Activated CD8-positive, alpha-beta memory T cell treated with anti-CD3 and anti-CD28 coated beads, Interleukin-2, amount 50 U/mL, for 4 hours (primary cell): ENCODE measurements around the gene PCBP4.

Experiments
- DNase-seq: peaks from one replicate; pipeline ENCODE4 v3.0.0-alpha.2; 2020

Gene PCBP4

GRCh38 chr3:51954713-51955112, 12.5 kb downstream of the PCBP4 start:
- no peak for DNase-seq

DNA sequence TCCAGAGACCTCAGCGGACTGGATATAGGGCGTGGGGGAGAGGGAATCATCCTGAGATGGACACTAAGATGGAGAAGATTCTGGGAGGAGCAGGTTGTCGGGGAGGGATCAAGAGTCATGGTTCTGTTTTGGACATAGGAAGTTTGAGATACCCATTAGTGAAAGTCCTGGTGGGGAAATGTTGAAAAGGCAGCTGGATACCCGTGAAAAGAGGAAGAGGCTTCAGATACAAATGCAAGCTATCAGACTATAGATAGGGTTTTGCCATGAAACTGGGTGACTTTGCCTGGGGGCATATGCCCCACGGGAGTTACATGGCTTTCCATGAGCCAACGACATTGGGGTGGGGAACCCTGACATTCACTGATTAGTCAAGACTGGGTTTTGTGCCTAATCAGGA, 13.1 kb downstream of the PCBP4 start:
- no peak for DNase-seq

DNA sequence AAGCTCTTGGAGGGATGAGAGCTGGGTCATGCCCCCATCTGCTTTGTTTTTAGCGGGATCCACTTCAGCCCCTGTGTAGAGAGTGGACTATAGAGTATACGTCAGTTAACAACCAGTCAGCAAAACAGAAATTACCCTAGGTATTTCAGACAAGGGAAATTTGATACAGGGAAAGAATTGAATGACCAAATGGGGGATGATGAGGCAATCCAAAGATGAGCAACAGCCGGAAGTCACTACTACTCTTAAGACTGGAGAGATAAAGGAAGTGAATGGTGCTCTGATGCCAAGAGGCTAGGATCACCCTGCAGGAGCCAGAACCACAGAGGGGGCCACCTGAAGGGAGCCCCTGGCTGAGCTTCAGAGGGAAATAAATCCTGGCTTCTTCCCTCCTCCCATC, 13.8 kb downstream of the PCBP4 start:
- no peak for DNase-seq

DNA sequence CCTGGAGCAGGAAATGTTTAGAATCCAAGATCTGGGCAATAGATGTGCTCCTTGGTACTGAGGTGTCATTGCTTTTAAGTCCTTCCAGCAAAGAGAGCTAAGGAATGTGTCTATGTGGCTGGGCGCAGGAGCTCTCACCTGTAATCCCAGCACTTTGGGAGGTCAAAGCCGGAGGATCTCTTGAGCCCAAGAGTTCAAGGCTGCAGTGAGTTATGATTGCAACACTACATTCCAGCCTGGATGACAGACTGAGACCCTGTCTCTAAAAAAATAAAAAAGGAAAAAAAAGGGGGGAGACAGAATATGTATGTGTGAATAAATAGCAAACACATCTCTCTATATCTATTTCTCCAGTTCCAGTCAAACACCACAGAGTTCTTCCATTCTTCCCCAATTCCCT, 16.4 kb downstream of the PCBP4 start:
- no peak for DNase-seq

DNA sequence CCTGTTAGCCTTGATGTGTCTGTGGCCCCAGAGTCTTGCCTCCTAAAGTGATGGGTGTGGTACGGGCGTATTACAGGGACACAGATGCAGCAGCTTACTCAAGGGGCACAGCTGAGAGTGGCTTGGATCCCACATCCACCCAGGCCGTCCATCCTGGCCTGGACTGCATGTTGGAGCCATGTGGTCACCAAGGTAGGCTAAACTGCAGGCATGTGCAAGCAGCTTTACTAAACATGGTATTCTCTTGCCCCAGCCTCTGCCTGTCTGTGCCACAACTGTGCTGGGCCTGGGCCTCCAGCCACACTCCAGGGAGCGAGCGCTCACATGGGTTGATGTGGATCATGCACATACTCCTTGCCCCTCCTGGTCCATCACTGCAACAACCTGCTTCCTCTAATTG, 18.1 kb downstream of the PCBP4 start:
- peak; percentile 9 for DNase-seq

GRCh38 chr3:51948016-51948580, 19.2 kb downstream of the PCBP4 start:
- DNase-seq: peak; percentile 7

GRCh38 chr3:51947215-51947900, 19.9 kb downstream of the PCBP4 start:
- peak; percentile 7 for DNase-seq

DNA sequence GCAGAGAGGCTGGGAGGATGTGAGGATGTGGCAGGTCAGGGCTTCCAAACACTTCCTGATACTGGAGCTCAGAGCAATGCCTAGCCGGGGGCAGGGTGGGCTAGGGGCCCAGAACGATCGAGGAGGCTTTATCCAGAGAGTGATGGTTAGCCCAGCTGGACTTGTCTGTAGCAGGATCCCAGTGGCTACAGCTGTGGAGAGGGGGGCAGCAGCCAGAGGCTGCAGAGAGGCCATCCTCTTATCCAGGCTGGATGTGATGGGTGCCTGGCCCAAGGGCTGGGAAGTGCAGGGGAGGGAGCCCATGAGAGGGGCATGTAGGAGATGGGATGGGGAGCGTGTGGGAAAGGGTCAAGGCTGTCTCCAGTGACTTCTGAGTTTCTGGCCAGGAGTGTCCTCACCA, 20.5 kb downstream of the PCBP4 start:
- DNase-seq: no peak

GRCh38 chr3:51945926-51946705, 21.1 kb downstream of the PCBP4 start:
- no peak for DNase-seq

- DNase-seq: no peak
These were observed 22.0 kb downstream of the PCBP4 start for GRCh38 chr3:51945031-51945840.

GRCh38 chr3:51944451-51945021, 22.7 kb downstream of the PCBP4 start:
- DNase-seq: no peak

DNA sequence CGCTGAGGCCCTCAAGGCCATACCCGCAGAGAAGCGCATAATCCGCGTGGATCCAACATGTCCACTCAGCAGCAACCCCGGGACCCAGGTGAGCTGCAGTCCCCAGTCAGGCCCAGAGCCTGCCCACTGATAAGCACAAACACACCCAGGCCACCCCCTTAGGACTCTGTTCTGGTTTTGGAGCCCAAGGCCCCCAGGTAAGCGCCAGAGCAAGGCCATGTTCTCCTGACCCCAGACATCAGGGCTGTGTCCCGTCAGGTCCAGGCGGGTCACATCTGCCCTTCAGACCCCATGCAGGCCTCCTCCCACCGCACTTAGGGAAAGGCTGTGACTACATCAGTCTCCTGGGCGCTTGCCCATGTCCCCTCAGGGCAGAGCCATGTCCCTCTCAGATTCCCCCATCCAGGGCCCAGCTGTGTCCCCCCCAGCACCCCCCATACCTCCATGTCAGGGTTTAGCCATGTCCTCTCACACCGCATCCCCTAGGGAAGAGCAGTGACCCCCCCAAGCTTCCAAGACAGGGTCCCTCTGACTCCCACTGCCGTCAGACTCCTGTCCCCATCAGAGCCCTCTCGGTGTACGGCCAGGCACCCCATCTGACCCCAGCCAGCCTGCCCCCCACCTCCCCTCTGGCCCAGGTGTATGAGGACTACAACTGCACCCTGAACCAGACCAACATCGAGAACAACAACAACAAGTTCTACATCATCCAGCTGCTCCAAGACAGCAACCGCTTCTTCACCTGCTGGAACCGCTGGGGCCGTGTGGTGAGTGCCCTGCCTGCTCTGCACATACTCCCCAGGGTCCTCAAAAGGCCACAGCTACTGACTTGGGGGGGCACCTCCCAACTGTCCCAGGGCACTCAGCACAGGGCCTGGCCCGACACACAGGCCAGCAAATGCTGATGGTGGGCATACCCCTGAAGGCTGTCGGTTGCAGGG, 23.5 kb downstream of the PCBP4 start:
- DNase-seq: no peak

- DNase-seq: peak; percentile 61
These were observed 24.4 kb downstream of the PCBP4 start for GRCh38 chr3:51942603-51943450.

DNA sequence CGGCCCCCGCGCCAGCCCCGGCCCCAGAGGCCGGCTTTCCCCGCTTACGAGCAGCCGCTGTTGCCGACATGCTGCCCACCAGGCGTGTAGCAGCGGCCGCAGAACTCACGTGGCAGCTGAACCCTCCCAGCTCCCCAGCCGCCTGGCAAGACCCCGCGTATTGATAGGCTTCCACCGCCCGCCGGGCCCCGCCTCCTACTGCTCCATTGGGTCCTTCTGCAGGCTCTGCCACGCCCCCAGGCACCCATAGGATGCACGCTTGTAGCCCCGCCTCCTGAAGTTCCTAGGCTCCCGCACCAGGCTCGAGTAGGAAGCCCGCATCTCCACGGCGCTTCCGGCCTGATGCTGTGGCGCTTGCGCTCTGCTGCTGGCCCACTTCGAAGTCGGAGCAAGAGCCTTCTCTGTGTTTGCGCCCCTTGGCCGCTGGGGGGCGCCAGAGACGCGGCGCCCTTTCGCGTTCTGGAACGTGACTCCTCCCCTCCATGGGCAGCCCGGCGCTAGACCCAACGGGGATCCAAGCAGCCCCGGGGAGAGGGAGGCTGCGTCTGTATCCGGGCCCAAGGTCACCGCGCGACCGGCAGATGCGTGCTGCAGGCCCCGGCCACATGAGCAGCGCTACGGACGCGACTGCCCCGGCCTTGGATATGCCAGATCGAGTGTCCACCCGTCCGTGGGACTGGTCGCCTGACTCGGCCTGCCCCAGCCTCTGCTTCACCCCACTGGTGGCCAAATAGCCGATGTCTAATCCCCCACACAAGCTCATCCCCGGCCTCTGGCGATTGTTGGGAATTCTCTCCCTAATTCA, 25.3 kb downstream of the PCBP4 start, which contains the start of the genes PARP3 and RRP9:
Gene PARP3, plus strand, starts transcription at position 566 of the 805 bp plus-strand sequence. CDS start 993 bp downstream, outside the sequence.
Gene RRP9, minus strand, starts transcription at position 107 of the 805 bp plus-strand sequence. Its CDS starts 37 bp downstream, at position 70.
- DNase-seq: peak; percentile 99

GRCh38 chr3:51941463-51941797, 25.8 kb downstream of the PCBP4 start:
- no peak for DNase-seq

GRCh38 chr3:51940648-51941462, 26.4 kb downstream of the PCBP4 start:
- no peak for DNase-seq

DNA sequence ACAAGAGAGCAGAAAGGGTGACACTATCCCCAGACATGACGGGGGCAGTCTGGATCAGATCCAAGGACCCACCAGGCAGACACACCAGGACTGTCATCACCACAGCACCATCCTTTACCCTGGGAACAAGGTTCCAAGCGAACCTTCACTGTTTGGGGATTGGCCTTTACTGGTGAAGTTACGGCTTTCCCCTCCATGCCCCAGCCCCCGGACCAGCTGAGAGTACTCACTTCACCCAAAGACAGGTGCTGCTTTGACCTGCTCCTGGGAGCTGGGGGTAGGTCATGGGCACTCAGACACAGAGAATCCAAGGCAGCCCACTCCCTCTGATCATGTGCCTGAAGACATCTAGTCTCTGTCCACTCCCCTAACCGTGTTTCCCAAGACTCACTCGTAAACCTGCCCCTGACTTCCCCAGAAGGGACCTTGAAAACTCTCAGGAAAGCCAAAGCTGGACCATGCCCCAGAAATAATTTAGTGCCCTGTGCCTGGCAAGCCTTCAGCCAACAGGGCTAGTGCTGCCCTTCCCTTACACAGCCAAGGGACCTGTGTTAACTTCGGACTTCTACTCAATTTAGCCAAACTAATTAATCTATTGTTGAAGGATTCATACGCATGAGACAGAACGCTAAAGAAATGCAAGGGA, 28.4 kb downstream of the PCBP4 start:
- DNase-seq: no peak
